ENCODE data around the gene EML4.

- no peak for TF ChIP-seq CTCF (IDR thresholded peaks at IDR 0.05)
- TF ChIP-seq POLR2AphosphoS5 (IDR thresholded peaks at IDR 0.05): no peak
These were observed 67.8 kb downstream of the EML4 start for GRCh38 chr2:42236911-42237310.
